A549 (cell line): ENCODE results near the gene DNAJB14.

ENCODE experiments used
- CEBPB ChIP-seq, 2 experiments: fragments of >200 bp in 1 of 2; sonication (Bioruptor Twin) in 1 of 2; formaldehyde crosslinking in 1 of 2; IDR thresholded peaks; 2 replicates each; pipeline ENCODE4 v1.6.1; 2012 to 2016
- ELK1 ChIP-seq: fragments of 150-350 bp; IDR thresholded peaks from 2 replicates; pipeline ENCODE4 v1.6.1; 2014; ENCODE audit warnings: low read depth, mild to moderate bottlenecking, low read length
- EP300 ChIP-seq, 2 experiments: fragments of >200 bp; sonication (Bioruptor Twin); formaldehyde crosslinking; IDR thresholded peaks; 2 replicates in 1 of 2; 3 replicates in 1 of 2; pipeline ENCODE4 v1.6.1; 2016 to 2017
- RARB ChIP-seq: fragments of 250-450 bp; sonication (Bioruptor Pico); IDR thresholded peaks from 2 replicates; pipeline ENCODE4 v1.8.0; 2021; ENCODE audit warnings: mild to moderate bottlenecking, moderate library complexity
- REST ChIP-seq: fragments of 200-600 bp; sonication (generic); IDR thresholded peaks from 2 replicates; pipeline ENCODE4 v1.6.1; 2016; ENCODE audit warnings: antibody characterized with exemption, mild to moderate bottlenecking, moderate library complexity
- RFX5 ChIP-seq: fragments of 450-650 bp; IDR thresholded peaks from 2 replicates; pipeline ENCODE4 v1.7.1; 2014; ENCODE audit warnings: antibody characterized with exemption, mild to moderate bottlenecking, moderate library complexity
- SMC3 ChIP-seq: fragments of >200 bp; sonication (Bioruptor Twin); formaldehyde crosslinking; IDR thresholded peaks from 3 replicates; pipeline ENCODE4 v1.6.1; 2018; ENCODE audit warnings: inconsistent platforms
- TP53 ChIP-seq: fragments of 250-450 bp; sonication (Bioruptor Pico); IDR thresholded peaks from 2 replicates; pipeline ENCODE4 v1.5.0; 2021; ENCODE audit warnings: mild to moderate bottlenecking, moderate library complexity
- TF ChIP-seq, protein P1 (sequence below): fragments of >200 bp; sonication (Bioruptor Twin); formaldehyde crosslinking; IDR thresholded peaks from 3 replicates; pipeline ENCODE4 v1.5.1; 2016
- TF ChIP-seq, protein P2 (sequence below): IDR thresholded peaks from 2 replicates; pipeline ENCODE4 v1.6.1; 2012

GRCh38 chr4:99861120-99861905 lies 85.1 kb downstream of the DNAJB14 start:
- TF ChIP-seq, protein P1, sequence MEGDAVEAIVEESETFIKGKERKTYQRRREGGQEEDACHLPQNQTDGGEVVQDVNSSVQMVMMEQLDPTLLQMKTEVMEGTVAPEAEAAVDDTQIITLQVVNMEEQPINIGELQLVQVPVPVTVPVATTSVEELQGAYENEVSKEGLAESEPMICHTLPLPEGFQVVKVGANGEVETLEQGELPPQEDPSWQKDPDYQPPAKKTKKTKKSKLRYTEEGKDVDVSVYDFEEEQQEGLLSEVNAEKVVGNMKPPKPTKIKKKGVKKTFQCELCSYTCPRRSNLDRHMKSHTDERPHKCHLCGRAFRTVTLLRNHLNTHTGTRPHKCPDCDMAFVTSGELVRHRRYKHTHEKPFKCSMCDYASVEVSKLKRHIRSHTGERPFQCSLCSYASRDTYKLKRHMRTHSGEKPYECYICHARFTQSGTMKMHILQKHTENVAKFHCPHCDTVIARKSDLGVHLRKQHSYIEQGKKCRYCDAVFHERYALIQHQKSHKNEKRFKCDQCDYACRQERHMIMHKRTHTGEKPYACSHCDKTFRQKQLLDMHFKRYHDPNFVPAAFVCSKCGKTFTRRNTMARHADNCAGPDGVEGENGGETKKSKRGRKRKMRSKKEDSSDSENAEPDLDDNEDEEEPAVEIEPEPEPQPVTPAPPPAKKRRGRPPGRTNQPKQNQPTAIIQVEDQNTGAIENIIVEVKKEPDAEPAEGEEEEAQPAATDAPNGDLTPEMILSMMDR: no peak
- TF ChIP-seq ELK1 (no peak), EP300 (IDR thresholded peaks at IDR 0.05) (no peak), TP53 (CRISPR knock-in tag) (no peak), REST (no peak), SMC3 (no peak), RARB (CRISPR knock-in tag) (no peak), RFX5 (no peak), CEBPB (IDR thresholded peaks at IDR 0.05) (no peak)
- TF ChIP-seq, protein P2, sequence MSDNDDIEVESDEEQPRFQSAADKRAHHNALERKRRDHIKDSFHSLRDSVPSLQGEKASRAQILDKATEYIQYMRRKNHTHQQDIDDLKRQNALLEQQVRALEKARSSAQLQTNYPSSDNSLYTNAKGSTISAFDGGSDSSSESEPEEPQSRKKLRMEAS: no peak
